ENCODE results near the gene SETD4. TPM values are rescaled to one million over a fixed set of nuclear protein-coding genes. Genes with fewer than 3 reads are reported as not detected.
A peak's percentile ranks its signal among the peaks of the same experiment; 100 is the strongest.

The SETD4 gene
- total and polyA plus RNA-seq, 12 donors, result 6.7 to 13.1 (median 10.7) TPM

GRCh38 chr21:36030581-36031189 lies 29.6 kb downstream of the SETD4 start:
- H3K27me3 ChIP-seq, result no peaks in the 10 kb centered on the region
- ATAC-seq (no peak), DNase-seq (no peak)
- no peak for TF ChIP-seq CTCF (IDR thresholded peaks at IDR 0.05)
- H3K9me3 ChIP-seq, result no peaks in the 10 kb centered on the region
- intact Hi-C loops (cut with DNase I), result no loop called here
- 57 to 60% methylated on average over 16 of the region's 16 CpGs for WGBS, 2 donors
- H3K36me3 ChIP-seq, result peaks cover 0 to 20% (median 5%) of the 10 kb centered on the region in 9 donors
- H3K4me3 ChIP-seq, result no peak overlapping the region
- peaks cover 0 to 8% (median 0%) of the 10 kb centered on the region in 9 donors for H3K4me1 ChIP-seq
- H3K27ac ChIP-seq, result no peak overlapping the region

- ATAC-seq (no peak), DNase-seq (no peak)
- H3K4me3 ChIP-seq, result no peak overlapping the region
- H3K27ac ChIP-seq, result no peak overlapping the region
- H3K9me3 ChIP-seq, result no peaks in the 10 kb centered on the region
- peaks cover 0 to 7% (median 0%) of the 10 kb centered on the region in 9 donors for H3K36me3 ChIP-seq
- 87 to 88% methylated on average over 8 of the region's 8 CpGs for WGBS, 2 donors
- H3K27me3 ChIP-seq, result no peaks in the 10 kb centered on the region
- H3K4me1 ChIP-seq, result peaks cover 0 to 8% (median 0%) of the 10 kb centered on the region in 9 donors
- TF ChIP-seq CTCF (IDR thresholded peaks at IDR 0.05), result no peak
- intact Hi-C loops (cut with DNase I), result loop anchor here in 9 of 10 donors (2.0 to 10.0 kb wide), 10 partner anchors 142 to 1341 kb away; no protein-coding TSS in a partner anchor
Observed at GRCh38 chr21:36029309-36029708, 31.0 kb downstream of the SETD4 start.

DNA sequence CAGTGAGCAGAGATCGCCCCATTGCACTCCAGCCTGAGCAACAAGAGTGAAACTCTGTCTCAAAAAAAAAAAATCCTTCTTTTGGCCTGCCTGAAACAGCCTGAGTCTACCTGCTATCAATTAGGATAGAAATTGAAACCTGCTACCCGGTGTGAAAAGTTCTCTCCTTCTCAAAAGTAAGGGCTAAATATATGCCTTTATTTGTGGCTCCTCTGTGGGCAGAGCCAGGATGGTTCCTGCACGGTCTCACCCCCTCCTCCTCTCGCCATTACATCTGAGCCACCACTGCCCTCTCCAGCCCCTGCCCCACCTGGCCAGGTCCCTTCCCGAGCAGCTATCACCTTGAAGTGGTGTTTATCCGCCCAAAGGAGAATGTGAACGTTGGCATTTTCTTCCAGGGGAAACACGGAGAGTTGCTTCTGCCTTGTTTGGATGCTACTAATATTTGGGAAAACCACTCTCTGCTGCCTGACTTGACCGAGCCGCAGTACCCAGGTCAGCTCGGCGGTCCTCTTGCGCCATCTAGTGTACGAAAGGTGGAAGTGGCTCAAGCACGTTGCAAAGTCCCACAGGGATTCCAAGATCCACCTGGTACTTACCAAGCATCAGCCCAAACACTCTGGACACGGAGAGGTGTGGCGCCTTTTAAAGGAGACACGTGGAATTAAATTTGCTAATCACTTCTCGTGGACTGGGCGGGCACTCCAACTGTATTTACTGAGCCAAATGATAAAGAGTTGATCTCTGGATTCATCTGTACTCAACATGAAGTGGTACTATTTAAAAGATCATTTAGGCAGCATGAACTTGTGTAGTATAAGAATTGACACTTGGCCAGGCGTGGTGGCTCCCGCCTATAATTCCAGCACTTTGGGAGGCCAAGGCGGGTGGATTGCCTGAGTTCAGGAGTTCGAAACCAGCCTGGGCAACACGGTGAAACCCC lies 31.9 kb downstream of the SETD4 start:
- ATAC-seq, result peak; percentile 75 to 96 (median 88)
- Histone ChIP-seq H3K4me1 (peaks cover 0 to 8% (median 0%) of the 10 kb centered on the region in 9 donors), H3K36me3 (no peaks in the 10 kb centered on the region), H3K9me3 (no peaks in the 10 kb centered on the region), H3K27me3 (no peaks in the 10 kb centered on the region), H3K4me3 (no peak overlapping the region), H3K27ac (no peak overlapping the region)
- peak; percentile 91 to 97 (median 95) for TF ChIP-seq CTCF (IDR thresholded peaks at IDR 0.05)
- intact Hi-C loops (cut with DNase I), result loop anchor here in 9 of 10 donors (2.0 to 10.0 kb wide), 10 partner anchors 141 to 1340 kb away; no protein-coding TSS in a partner anchor
- WGBS, 2 donors, result 22 to 23% methylated on average over 25 of the region's 25 CpGs
- peak; percentile 57 to 63 for DNase-seq

DNA sequence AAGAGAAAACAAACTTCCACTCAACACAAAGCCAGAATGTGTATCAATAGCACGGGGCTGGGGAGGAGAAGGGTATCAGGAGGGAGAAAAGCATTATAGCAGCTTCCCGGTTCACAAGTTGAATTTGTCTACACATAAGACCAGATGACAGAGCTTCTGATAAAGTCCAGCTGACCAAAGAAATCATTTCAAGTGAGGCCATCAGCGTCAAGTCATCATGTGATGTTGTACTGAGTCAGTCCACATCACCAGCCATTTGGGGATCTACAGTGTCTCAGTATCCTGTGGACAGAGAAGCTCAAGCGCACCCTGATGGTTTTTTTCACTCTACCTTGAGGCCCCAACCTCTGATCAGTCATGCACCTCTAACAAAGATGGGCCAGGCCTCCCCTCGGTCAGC lies 33.0 kb downstream of the SETD4 start:
- peak in 2 of 8 donors; percentile 32 to 41 for ATAC-seq

More for the DNA sequence above, 33.0 kb downstream of the SETD4 start:
- intact Hi-C loops (cut with DNase I), result loop anchor here in 9 of 10 donors (5.0 to 10.0 kb wide), 8 partner anchors 140 to 1335 kb away; no protein-coding TSS in a partner anchor
- Histone ChIP-seq H3K4me1 (peaks cover 0 to 12% (median 0%) of the 10 kb centered on the region in 9 donors), H3K27me3 (no peaks in the 10 kb centered on the region), H3K9me3 (no peaks in the 10 kb centered on the region), H3K4me3 (no peak overlapping the region), H3K27ac (no peak overlapping the region), H3K36me3 (no peaks in the 10 kb centered on the region)
- 43 to 59% methylated on average over 5 of the region's 5 CpGs for WGBS, 2 donors
- TF ChIP-seq CTCF (IDR thresholded peaks at IDR 0.05), result no peak
- DNase-seq, result no peak

Measured in heart right ventricle (tissue), 16 donors.